ENCODE measurements around the gene ABCA3.

Gene ABCA3

GRCh38 chr16:2335286-2335895 is 5.1 kb downstream of the ABCA3 start:
- H3K36me3 Mint-ChIP-seq (ENCODE audit: low read depth): peaks cover 7% of the 10 kb centered on the region
- H3K27ac Mint-ChIP-seq: no peak overlapping the region
- H3K4me3 Mint-ChIP-seq: no peak overlapping the region
- H3K27me3 Mint-ChIP-seq (ENCODE audit: low read depth): peaks cover 11% of the 10 kb centered on the region
- H3K9me3 Mint-ChIP-seq: no peaks in the 10 kb centered on the region
- peaks cover 16% of the 10 kb centered on the region for H3K4me1 Mint-ChIP-seq (ENCODE audit: low read depth)

- Mint-ChIP-seq H3K27me3 (ENCODE audit: low read depth) (peaks cover 4% of the 10 kb centered on the region), H3K36me3 (ENCODE audit: low read depth) (peaks cover under 1% of the 10 kb centered on the region), H3K4me1 (ENCODE audit: low read depth) (peaks cover 8% of the 10 kb centered on the region), H3K27ac (no peak overlapping the region), H3K9me3 (no peaks in the 10 kb centered on the region), H3K4me3 (no peak overlapping the region)
These were observed 6.7 kb downstream of the ABCA3 start for GRCh38 chr16:2333772-2334379.

- no peaks in the 10 kb centered on the region for H3K36me3 Mint-ChIP-seq (ENCODE audit: low read depth)
- H3K9me3 Mint-ChIP-seq: no peaks in the 10 kb centered on the region
- peaks cover 4% of the 10 kb centered on the region for H3K27me3 Mint-ChIP-seq (ENCODE audit: low read depth)
- no peak overlapping the region for H3K27ac Mint-ChIP-seq
- H3K4me3 Mint-ChIP-seq: no peak overlapping the region
- peaks cover 6% of the 10 kb centered on the region for H3K4me1 Mint-ChIP-seq (ENCODE audit: low read depth)
These were observed 7.3 kb downstream of the ABCA3 start for GRCh38 chr16:2333231-2333630.

GRCh38 chr16:2331931-2332267 is 8.6 kb downstream of the ABCA3 start:
- Mint-ChIP-seq H3K4me3 (no peak overlapping the region), H3K4me1 (ENCODE audit: low read depth) (peaks cover 2% of the 10 kb centered on the region), H3K27me3 (ENCODE audit: low read depth) (peaks cover 4% of the 10 kb centered on the region), H3K27ac (no peak overlapping the region), H3K36me3 (ENCODE audit: low read depth) (no peaks in the 10 kb centered on the region), H3K9me3 (no peaks in the 10 kb centered on the region)

GRCh38 chr16:2331199-2331930 is 9.2 kb downstream of the ABCA3 start:
- no peak overlapping the region for H3K27ac Mint-ChIP-seq
- H3K4me3 Mint-ChIP-seq: no peak overlapping the region
- H3K9me3 Mint-ChIP-seq: no peaks in the 10 kb centered on the region
- H3K36me3 Mint-ChIP-seq (ENCODE audit: low read depth): no peaks in the 10 kb centered on the region
- H3K4me1 Mint-ChIP-seq (ENCODE audit: low read depth): peaks cover 2% of the 10 kb centered on the region
- peaks cover 4% of the 10 kb centered on the region for H3K27me3 Mint-ChIP-seq (ENCODE audit: low read depth)

- Mint-ChIP-seq H3K9me3 (no peaks in the 10 kb centered on the region), H3K27ac (no peak overlapping the region), H3K36me3 (ENCODE audit: low read depth) (no peaks in the 10 kb centered on the region)
These were observed 11.0 kb downstream of the ABCA3 start for GRCh38 chr16:2329532-2329931.

GRCh38 chr16:2328428-2328827 is 12.1 kb downstream of the ABCA3 start:
- Mint-ChIP-seq H3K4me3 (no peak overlapping the region), H3K9me3 (no peaks in the 10 kb centered on the region), H3K27ac (no peak overlapping the region), H3K36me3 (ENCODE audit: low read depth) (no peaks in the 10 kb centered on the region), H3K27me3 (ENCODE audit: low read depth) (no peaks in the 10 kb centered on the region), H3K4me1 (ENCODE audit: low read depth) (no peaks in the 10 kb centered on the region)

More at GRCh38 chr16:2329532-2329931, 11.0 kb downstream of the ABCA3 start:
- H3K4me3 Mint-ChIP-seq: no peak overlapping the region
- H3K4me1 Mint-ChIP-seq (ENCODE audit: low read depth): no peaks in the 10 kb centered on the region
- peaks cover 4% of the 10 kb centered on the region for H3K27me3 Mint-ChIP-seq (ENCODE audit: low read depth)

GRCh38 chr16:2326191-2326590 is 14.3 kb downstream of the ABCA3 start:
- Mint-ChIP-seq H3K4me3 (no peak overlapping the region), H3K4me1 (ENCODE audit: low read depth) (no peaks in the 10 kb centered on the region), H3K36me3 (ENCODE audit: low read depth) (no peaks in the 10 kb centered on the region), H3K9me3 (no peaks in the 10 kb centered on the region), H3K27me3 (ENCODE audit: low read depth) (no peaks in the 10 kb centered on the region), H3K27ac (no peak overlapping the region)

GRCh38 chr16:2325791-2326190 is 14.7 kb downstream of the ABCA3 start:
- Mint-ChIP-seq H3K4me1 (ENCODE audit: low read depth) (no peaks in the 10 kb centered on the region), H3K4me3 (no peak overlapping the region), H3K36me3 (ENCODE audit: low read depth) (no peaks in the 10 kb centered on the region)

GRCh38 chr16:2325181-2325580 is 15.3 kb downstream of the ABCA3 start:
- no peaks in the 10 kb centered on the region for H3K4me1 Mint-ChIP-seq (ENCODE audit: low read depth)
- H3K4me3 Mint-ChIP-seq: no peak overlapping the region
- H3K9me3 Mint-ChIP-seq: no peaks in the 10 kb centered on the region
- no peaks in the 10 kb centered on the region for H3K27me3 Mint-ChIP-seq (ENCODE audit: low read depth)
- H3K27ac Mint-ChIP-seq: no peak overlapping the region
- no peaks in the 10 kb centered on the region for H3K36me3 Mint-ChIP-seq (ENCODE audit: low read depth)

More at GRCh38 chr16:2325791-2326190, 14.7 kb downstream of the ABCA3 start:
- no peak overlapping the region for H3K27ac Mint-ChIP-seq
- no peaks in the 10 kb centered on the region for H3K9me3 Mint-ChIP-seq
- H3K27me3 Mint-ChIP-seq (ENCODE audit: low read depth): no peaks in the 10 kb centered on the region

GRCh38 chr16:2324296-2324859 is 16.1 kb downstream of the ABCA3 start:
- no peaks in the 10 kb centered on the region for H3K4me1 Mint-ChIP-seq (ENCODE audit: low read depth)
- H3K27ac Mint-ChIP-seq: no peak overlapping the region
- H3K9me3 Mint-ChIP-seq: no peaks in the 10 kb centered on the region
- H3K27me3 Mint-ChIP-seq (ENCODE audit: low read depth): no peaks in the 10 kb centered on the region
- H3K36me3 Mint-ChIP-seq (ENCODE audit: low read depth): no peaks in the 10 kb centered on the region
- no peak overlapping the region for H3K4me3 Mint-ChIP-seq

- Mint-ChIP-seq H3K4me1 (ENCODE audit: low read depth) (no peaks in the 10 kb centered on the region), H3K9me3 (no peaks in the 10 kb centered on the region), H3K36me3 (ENCODE audit: low read depth) (no peaks in the 10 kb centered on the region), H3K27me3 (ENCODE audit: low read depth) (no peaks in the 10 kb centered on the region), H3K4me3 (no peak overlapping the region), H3K27ac (no peak overlapping the region)
These were observed 16.8 kb downstream of the ABCA3 start for GRCh38 chr16:2323701-2324100.

- no peaks in the 10 kb centered on the region for H3K4me1 Mint-ChIP-seq (ENCODE audit: low read depth)
- H3K27ac Mint-ChIP-seq: no peak overlapping the region
- no peaks in the 10 kb centered on the region for H3K27me3 Mint-ChIP-seq (ENCODE audit: low read depth)
These were observed 20.9 kb downstream of the ABCA3 start for GRCh38 chr16:2319606-2320005.

GRCh38 chr16:2317231-2318020 is 23.1 kb downstream of the ABCA3 start:
- Mint-ChIP-seq H3K9me3 (no peaks in the 10 kb centered on the region), H3K4me3 (no peak overlapping the region), H3K4me1 (ENCODE audit: low read depth) (no peaks in the 10 kb centered on the region), H3K27me3 (ENCODE audit: low read depth) (no peaks in the 10 kb centered on the region), H3K27ac (no peak overlapping the region), H3K36me3 (ENCODE audit: low read depth) (no peaks in the 10 kb centered on the region)

More at GRCh38 chr16:2319606-2320005, 20.9 kb downstream of the ABCA3 start:
- Mint-ChIP-seq H3K36me3 (ENCODE audit: low read depth) (no peaks in the 10 kb centered on the region), H3K9me3 (no peaks in the 10 kb centered on the region), H3K4me3 (no peak overlapping the region)
